Lung (tissue), 12 donors: ENCODE data around the gene TBX3. TPM values are rescaled to one million over a fixed set of nuclear protein-coding genes. Genes with fewer than 3 reads are reported as not detected.

Source experiments
- ATAC-seq: fragments of 200-7000 bp; cut with Tn5 transposase; one replicate; pipeline ENCODE4 v1.9.1; 2020; ENCODE audit warnings: moderate number of reproducible peaks; ENCODE audit not compliant: insufficient read depth, low FRiP score
- DNase-seq, 3 donors: peaks; one replicate each; pipeline ENCODE4 v3.0.0-alpha.2; 2013 to 2017
- H3K27ac ChIP-seq, 2 donors: one replicate each; pipeline ENCODE4 v1.5.1; 2013; ENCODE audit warnings: mild to moderate bottlenecking in 2 of 2, moderate library complexity in 2 of 2, control low read depth in 1 of 2, inconsistent platforms in 1 of 2, low read depth in 1 of 2, low read length in 1 of 2
- H3K27me3 ChIP-seq, 3 donors: one replicate each; pipeline ENCODE4 v1.5.1; 2013; ENCODE audit warnings: low read length in 2 of 3; ENCODE audit not compliant: control insufficient read depth in 3 of 3, insufficient read depth in 3 of 3
- H3K36me3 ChIP-seq, 4 donors: one replicate each; pipeline ENCODE4 v1.5.1; 2013; ENCODE audit warnings: low read length in 4 of 4, mild to moderate bottlenecking in 1 of 4, moderate library complexity in 1 of 4; ENCODE audit not compliant: control insufficient read depth in 4 of 4, insufficient read depth in 4 of 4
- H3K4me1 ChIP-seq, 5 donors: one replicate each; pipeline ENCODE4 v1.5.1; 2013; ENCODE audit warnings: low read length in 5 of 5, mild to moderate bottlenecking in 2 of 5, moderate library complexity in 1 of 5; ENCODE audit not compliant: control insufficient read depth in 5 of 5, insufficient read depth in 5 of 5
- H3K4me3 ChIP-seq: one replicate; pipeline ENCODE4 v1.5.1; 2013; ENCODE audit warnings: mild to moderate bottlenecking, control low read depth, moderate library complexity
- H3K9ac ChIP-seq, 2 donors: one replicate each; pipeline ENCODE4 v1.5.1; 2013; ENCODE audit warnings: low read length in 2 of 2, control low read depth in 1 of 2; ENCODE audit not compliant: insufficient read depth in 1 of 2
- H3K9me3 ChIP-seq, 4 donors: one replicate each; pipeline ENCODE4 v1.5.1; 2013; ENCODE audit warnings: low read length in 3 of 4, mild to moderate bottlenecking in 1 of 4, moderate library complexity in 1 of 4; ENCODE audit not compliant: control insufficient read depth in 4 of 4, insufficient read depth in 3 of 4
- WGBS, 2 donors: extraction: QIAGEN DNeasy Blood & Tissue Kit; methylation state at CpG; one replicate each; pipeline ENCODE4 v1.1.7; 2013; 5-methylcytosine and 5-hydroxymethylcytosine counted together
- polyA plus RNA-seq, 2 donors: library from polyadenylated mRNA; stranded (reverse); fragments of 200-250 nt; gene quantifications; one replicate each; pipeline ENCODE4 v1.2.1, GENCODE V29; 2013
- total RNA-seq, 2 donors: library from RNA; depleted of rRNA in 1 of 2; stranded (reverse); fragments of >200 nt in 1 of 2; gene quantifications; one replicate each; pipeline ENCODE4 v1.2.1, GENCODE V29; 2014 to 2021
- TF ChIP-seq, protein P1 (sequence below): IDR thresholded peaks from 2 replicates; pipeline ENCODE4 v1.5.1; 2012; ENCODE audit warnings: mild to moderate bottlenecking; ENCODE audit errors: control extremely low read depth, extremely low read depth
- donor health status: control.
- donor health status: control.
- donor health status: Bipolar disorder and iron deficiency.
- donor health status: healthy.
- donor health status: DM: yes; HTN: yes; CAD: no.

Gene TBX3
- total and polyA plus RNA-seq, 4 donors, result 19.3 to 126 (median 39.6) TPM

DNA sequence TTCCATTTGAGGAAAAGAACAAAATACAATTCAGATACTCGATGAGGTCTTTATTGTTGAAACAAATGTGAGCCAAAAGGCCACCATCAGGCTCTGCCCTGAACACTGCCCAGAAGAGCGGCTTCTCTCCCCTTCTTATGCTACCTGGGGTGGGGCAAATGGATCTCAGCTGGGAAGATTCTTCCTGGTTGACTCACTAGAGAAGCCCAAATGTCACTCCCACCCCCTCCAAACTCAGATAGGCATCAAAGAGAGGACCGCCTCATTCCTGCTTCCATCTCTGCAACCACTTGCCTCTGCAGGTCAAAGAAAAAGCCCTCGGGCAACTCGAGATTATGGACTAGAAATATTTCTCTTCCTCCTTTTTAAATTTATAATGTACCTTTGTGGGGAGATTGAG, 55.8 kb downstream of the TBX3 start:
- 58 to 62% methylated on average over 5 of the region's 5 CpGs for WGBS, 2 donors
- DNase-seq (no peak), ATAC-seq (no peak)
- Histone ChIP-seq H3K4me3 (no peak overlapping the region), H3K36me3 (no peaks in the 10 kb centered on the region), H3K9me3 (no peaks in the 10 kb centered on the region), H3K4me1 (no peaks in the 10 kb centered on the region), H3K27me3 (no peaks in the 10 kb centered on the region), H3K27ac (no peak overlapping the region), H3K9ac (no peak overlapping the region)
- TF ChIP-seq, protein P1, sequence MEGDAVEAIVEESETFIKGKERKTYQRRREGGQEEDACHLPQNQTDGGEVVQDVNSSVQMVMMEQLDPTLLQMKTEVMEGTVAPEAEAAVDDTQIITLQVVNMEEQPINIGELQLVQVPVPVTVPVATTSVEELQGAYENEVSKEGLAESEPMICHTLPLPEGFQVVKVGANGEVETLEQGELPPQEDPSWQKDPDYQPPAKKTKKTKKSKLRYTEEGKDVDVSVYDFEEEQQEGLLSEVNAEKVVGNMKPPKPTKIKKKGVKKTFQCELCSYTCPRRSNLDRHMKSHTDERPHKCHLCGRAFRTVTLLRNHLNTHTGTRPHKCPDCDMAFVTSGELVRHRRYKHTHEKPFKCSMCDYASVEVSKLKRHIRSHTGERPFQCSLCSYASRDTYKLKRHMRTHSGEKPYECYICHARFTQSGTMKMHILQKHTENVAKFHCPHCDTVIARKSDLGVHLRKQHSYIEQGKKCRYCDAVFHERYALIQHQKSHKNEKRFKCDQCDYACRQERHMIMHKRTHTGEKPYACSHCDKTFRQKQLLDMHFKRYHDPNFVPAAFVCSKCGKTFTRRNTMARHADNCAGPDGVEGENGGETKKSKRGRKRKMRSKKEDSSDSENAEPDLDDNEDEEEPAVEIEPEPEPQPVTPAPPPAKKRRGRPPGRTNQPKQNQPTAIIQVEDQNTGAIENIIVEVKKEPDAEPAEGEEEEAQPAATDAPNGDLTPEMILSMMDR, result no peak

DNA sequence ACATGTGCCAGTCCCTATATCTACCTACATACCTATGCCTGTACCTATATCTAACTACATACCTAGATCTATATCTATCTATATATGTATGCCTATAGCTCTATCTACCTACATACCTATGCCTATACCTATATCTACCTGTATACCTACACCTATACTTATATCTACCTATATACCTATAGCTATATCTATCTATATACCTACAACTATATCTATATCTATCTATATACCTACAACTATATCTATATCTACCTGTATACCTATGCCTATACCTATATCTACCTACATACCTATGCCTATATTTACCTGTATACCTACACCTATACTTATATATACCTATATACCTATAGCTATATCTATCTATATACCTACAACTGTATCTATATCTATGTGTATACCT, 56.6 kb downstream of the TBX3 start:
- H3K36me3 ChIP-seq, result no peaks in the 10 kb centered on the region
- H3K27ac ChIP-seq, result no peak overlapping the region
- no peak overlapping the region for H3K9ac ChIP-seq
- no peaks in the 10 kb centered on the region for H3K9me3 ChIP-seq
- H3K4me3 ChIP-seq, result no peak overlapping the region
- DNase-seq, result no peak
- H3K4me1 ChIP-seq, result no peaks in the 10 kb centered on the region
- TF ChIP-seq, protein P1, result no peak
- no peaks in the 10 kb centered on the region for H3K27me3 ChIP-seq
- no peak for ATAC-seq

DNA sequence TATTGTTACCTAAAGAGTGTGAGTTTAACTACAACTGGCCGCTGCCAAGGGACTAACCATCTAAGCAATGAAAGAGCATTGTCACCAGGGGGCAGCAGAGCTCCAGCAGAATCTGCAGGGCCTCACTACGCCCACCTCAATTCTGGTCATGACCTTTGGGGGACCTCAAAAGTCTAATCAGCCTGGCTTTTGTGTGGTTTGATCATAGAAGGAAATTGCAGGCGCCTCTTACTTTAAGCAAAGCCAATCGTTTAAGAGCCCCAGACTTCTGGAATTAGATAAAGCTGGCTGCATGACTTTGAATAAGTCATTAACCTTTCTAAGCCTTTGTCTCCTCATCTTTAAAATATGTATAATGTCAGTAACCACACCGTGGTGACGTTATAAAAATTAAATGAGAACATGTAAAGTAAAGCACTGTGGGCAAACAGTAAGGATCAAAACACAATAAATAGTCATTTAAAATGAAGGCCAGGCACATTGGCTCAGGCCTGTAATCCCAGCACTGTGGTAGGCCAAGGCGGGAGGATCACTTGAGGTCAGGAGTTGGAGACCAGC, 58.6 kb downstream of the TBX3 start:
- H3K9ac ChIP-seq, result no peak overlapping the region
- H3K27ac ChIP-seq, result no peak overlapping the region
- H3K4me3 ChIP-seq, result no peak overlapping the region
- H3K27me3 ChIP-seq, result no peaks in the 10 kb centered on the region
- peaks cover 0 to 3% (median 0%) of the 10 kb centered on the region in 4 donors for H3K9me3 ChIP-seq
- no peaks in the 10 kb centered on the region for H3K4me1 ChIP-seq
- DNase-seq (peak; percentile 46 to 57 (median 46)), ATAC-seq (no peak)
- H3K36me3 ChIP-seq, result no peaks in the 10 kb centered on the region
- WGBS, 2 donors, result 44 to 48% methylated on average over 7 of the region's 7 CpGs
- TF ChIP-seq, protein P1, result peak; percentile 28

DNA sequence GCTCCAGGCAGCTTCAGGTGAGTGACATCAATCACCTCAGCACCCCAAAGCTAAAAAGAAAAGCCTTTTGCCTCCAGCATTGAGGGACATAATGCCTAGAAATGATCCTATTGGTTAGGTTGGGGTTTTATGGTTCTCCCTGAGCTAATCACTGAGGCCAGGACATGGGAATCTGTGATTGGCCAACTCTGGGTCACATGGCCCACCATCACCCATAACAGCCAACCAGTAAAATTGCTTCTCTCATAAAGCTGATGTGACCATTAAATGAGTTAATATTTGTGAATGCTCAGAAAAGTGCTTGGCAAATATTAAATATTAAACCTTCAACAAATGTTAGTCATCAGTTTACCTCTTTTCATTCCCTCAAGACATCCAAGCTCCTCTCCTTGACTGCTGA, 60.2 kb downstream of the TBX3 start:
- Histone ChIP-seq H3K4me3 (no peak overlapping the region), H3K9me3 (peaks cover 0 to 3% (median 0%) of the 10 kb centered on the region in 4 donors), H3K36me3 (no peaks in the 10 kb centered on the region), H3K27me3 (no peaks in the 10 kb centered on the region), H3K9ac (no peak overlapping the region), H3K4me1 (no peaks in the 10 kb centered on the region), H3K27ac (no peak overlapping the region)
- ATAC-seq, result no peak
- DNase-seq, result no peak
- TF ChIP-seq, protein P1, result no peak
